PC-9 (cell line): ENCODE data around the gene MRPS9.

Experiments used
- EZH2 ChIP-seq: fragments of 200-600 bp; sonication (generic); IDR thresholded peaks from 2 replicates; pipeline ENCODE4 v1.8.0; 2017; ENCODE audit warnings: antibody characterized with exemption, low read depth
- TF ChIP-seq, protein P1 (sequence below): fragments of 200-600 bp; sonication (generic); conservative IDR thresholded peaks from 2 replicates; pipeline ENCODE4 v1.6.1; 2017; ENCODE audit warnings: mixed run types, antibody characterized with exemption, mild to moderate bottlenecking, moderate library complexity

DNA sequence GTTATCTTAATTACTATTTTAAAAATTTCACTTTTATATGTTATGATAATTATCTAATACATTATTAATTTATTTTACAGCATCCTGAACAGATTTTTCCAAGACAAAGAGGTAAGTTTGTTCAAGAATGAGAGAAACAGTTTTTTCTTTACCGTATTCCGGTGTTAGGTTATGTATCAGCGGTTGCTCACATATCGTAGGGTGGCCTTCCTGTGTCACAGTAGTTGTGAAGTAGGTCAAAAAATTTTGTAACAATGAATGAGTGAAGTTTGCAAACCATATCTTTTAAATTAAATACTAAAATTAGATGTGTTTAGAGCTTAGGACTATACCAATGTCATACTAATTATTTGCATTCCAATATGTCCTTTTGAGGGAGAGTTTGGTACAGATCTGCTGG, 33.5 kb downstream of the MRPS9 start:
- TF ChIP-seq, protein P1, sequence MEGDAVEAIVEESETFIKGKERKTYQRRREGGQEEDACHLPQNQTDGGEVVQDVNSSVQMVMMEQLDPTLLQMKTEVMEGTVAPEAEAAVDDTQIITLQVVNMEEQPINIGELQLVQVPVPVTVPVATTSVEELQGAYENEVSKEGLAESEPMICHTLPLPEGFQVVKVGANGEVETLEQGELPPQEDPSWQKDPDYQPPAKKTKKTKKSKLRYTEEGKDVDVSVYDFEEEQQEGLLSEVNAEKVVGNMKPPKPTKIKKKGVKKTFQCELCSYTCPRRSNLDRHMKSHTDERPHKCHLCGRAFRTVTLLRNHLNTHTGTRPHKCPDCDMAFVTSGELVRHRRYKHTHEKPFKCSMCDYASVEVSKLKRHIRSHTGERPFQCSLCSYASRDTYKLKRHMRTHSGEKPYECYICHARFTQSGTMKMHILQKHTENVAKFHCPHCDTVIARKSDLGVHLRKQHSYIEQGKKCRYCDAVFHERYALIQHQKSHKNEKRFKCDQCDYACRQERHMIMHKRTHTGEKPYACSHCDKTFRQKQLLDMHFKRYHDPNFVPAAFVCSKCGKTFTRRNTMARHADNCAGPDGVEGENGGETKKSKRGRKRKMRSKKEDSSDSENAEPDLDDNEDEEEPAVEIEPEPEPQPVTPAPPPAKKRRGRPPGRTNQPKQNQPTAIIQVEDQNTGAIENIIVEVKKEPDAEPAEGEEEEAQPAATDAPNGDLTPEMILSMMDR = no peak
- TF ChIP-seq EZH2 = no peak
